GM18907 (cell line): Measurements from ENCODE around the gene CCZ1B.
"Not testable (repeated sequence)": the region's sequence is repeated elsewhere in the genome, so short reads cannot be mapped to it uniquely, and the experiment has no call there.

ENCODE experiments used
- ATAC-seq: cut with Tn5 transposase; IDR thresholded peaks from one replicate; pipeline ENCODE4 v1.9.1; 2021; ENCODE audit warnings: mild to moderate bottlenecking, moderate library complexity; ENCODE audit not compliant: unreplicated experiment

CCZ1B gene

DNA sequence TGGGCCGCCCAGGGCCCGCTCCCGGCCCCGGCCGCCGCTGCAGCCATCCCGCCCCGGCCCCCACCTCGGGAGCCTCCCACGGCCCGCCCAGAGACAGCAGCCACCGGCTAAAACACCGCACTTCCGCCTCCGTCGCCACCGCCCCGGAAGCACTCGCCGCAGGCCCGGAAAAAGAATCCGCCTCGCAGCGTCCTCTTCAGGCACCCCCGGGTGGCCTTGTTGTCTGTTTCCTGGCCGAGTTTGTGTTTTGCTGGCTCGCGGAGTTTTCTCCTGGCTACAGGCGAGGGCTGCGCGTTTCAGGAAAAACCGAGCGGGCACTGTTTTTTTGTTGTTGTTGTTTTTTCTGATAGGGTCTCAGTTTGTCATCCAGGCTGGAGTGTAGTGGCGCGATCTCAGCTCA is at the start of gene CCZ1B:
TSS of gene CCZ1B (minus strand) at position 125 of the 400 bp plus-strand sequence. CDS start at position 47, 78 bp downstream.
- peak; percentile 98 for ATAC-seq

DNA sequence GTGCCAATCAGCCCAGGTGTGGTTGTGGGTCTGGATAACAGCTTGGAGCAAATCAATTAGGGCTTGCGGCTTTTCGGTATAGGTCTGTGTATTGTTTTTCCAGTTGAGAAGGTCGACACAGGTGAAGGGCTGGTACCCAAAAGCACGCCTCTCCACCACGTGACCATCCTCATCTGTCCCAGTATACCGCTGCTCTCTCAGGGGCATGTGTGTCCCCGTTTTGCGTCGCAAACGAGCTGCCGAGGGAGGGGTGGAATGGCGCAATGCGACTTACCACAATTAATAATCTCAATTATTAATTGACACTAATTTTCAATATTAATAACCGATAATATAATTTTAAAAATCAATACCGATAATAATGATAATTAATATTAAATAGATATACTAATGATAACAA is 48.9 kb upstream of the CCZ1B start:
- ATAC-seq = not testable (repeated sequence)

DNA sequence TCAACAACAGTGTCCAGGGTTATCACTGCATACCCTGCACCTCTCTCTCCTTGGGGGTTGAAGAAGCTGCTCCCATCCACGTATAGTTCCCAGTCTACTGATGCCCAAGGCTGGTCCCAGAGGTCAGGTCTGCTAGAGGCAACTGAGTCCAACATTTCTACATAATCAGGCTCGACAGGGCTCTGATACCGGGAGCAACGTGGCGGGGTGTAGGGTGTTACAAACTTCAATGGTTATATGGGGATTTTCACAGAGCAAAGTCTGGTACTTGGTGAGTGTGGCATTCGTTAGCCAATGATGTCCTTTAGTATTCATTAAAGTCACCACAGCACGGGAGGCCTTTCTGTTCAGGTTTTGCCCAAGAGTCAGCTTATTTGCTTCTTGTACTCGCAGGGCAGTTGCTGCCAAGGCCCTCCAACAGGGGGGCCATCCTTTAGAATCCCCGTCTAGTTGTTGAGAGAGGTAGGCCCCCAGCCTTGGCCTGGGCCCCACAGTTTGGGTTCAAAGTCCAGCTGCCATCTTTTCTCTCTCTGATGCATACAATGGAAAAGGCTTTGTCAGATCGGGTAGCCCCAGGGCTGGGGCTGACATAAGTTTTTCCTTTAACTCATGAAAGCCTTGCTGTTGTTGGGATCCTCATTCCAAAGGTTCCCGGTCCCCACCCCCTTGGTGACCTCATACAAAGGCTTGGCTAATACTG is 46.3 kb upstream of the CCZ1B start:
- ATAC-seq = not testable (repeated sequence)

DNA sequence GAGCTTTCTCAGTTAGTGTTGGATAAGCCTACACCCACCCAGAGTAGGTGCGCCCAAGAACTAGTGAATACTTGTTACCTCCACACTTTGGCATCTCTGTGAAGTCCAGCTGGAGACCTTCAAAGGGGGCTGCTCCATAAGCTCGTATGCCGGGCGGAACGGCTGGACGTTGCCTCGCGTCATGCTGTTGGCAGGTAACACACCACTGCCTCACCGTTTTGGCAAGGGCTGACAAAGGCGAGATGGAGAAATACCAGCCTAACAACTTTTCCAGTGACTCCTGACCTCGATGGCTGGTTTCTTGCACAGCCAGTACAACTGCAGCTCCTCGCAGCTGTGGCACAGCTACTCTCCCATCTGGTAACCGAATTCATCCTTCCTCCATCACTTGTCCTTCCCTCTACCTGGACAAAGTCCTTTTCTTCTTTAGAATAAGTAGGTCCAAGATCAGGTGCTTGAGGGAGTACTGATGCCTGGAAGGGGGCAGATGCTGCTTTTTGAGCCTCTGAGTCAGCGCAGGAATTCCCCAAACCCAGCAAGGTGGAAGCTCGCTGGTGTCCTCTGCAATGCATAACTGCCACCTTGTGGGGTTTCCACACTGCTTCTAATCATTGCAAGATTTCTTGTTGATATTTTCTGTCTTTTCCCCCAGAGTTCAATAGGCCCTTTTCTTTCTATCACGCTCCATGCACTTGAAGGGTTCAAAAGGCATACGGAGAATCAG is 45.5 kb upstream of the CCZ1B start:
- not testable (repeated sequence) for ATAC-seq

DNA sequence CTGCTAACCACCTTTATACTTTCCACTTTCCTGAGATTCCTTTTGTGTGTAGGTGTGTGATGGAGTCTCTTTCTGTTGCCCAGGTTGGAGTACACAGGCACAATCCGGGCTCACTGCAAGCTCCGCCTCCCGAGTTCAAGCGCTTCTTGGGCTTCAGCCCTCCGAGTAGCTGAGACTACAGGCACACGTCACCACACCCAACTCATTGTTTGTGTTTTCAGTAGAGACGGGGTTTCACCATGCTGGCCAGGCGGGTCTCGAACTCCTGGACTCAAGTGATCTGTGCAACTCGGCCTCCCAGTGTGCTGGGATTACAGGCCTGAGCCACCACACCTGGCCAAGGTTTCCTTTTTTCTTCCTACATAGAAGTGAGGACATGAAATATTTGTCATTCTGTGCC is 38.7 kb upstream of the CCZ1B start:
- not testable (repeated sequence) for ATAC-seq

DNA sequence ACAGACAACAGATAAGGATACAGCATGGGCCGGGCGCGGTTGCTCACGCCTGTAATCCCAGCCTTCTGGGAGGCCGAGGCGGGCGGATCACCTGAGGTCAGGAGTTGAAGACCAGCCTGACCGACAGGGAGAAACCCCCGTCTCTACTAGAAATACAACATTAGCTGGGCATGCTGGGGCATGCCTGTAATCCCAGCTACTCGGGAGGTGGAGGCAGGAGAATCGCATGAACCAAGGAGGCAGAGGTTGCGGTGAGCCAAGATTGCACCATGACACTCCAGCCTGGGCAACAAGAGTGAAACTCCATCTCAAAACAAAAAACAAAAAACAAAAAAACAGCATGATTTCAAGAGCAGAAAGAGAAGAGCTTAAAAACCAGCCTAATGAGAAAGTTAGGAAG is 38.1 kb upstream of the CCZ1B start:
- ATAC-seq = not testable (repeated sequence)

DNA sequence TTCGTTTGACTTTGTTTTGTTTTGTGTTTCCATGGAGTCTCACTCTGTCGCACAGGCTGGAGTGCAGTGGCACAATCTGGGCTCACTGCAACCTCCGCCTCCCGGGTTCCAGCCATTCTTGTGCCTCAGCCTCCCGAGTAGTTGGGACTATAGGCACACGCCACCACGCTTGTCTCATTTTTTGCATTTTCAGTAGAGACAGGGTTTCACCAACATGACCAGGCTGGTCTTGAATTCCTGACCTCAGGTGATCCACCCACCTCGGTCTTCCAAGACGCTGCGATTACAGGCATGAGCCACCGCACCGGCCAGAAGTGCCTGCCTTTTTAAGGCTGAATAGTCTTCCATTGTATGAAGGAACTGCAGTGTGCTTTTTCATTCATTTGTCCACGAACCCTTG is 36.8 kb upstream of the CCZ1B start:
- not testable (repeated sequence) for ATAC-seq

DNA sequence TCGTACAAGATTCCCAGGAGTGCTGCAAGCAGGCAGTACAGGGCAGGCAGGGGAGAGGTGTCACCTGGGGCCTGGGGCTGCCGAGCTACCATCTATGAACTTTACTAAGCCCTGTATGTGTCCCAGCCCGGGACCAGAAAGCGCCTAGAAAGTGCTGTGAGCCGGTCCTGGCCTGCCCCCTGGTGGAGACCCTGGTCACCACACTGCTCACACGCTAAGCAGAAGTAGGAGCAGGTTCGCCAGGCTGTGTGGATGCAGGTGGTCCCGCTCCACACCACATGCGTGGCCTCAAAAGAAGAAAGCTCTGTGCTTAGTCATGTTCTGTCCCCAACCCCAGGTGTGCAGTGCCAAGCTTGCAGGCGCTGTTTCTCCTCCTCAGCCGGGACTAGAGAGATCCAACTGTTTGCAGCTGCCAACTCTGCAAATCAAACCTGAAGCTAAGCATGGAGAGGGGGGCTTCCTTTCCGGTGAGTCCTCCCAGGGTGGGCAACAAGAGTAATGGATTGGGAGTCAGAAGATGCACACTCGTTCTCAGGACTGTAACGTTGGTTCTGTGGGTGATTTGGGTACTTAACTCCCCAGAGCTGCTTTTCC is 31.7 kb upstream of the CCZ1B start:
- not testable (repeated sequence) for ATAC-seq

DNA sequence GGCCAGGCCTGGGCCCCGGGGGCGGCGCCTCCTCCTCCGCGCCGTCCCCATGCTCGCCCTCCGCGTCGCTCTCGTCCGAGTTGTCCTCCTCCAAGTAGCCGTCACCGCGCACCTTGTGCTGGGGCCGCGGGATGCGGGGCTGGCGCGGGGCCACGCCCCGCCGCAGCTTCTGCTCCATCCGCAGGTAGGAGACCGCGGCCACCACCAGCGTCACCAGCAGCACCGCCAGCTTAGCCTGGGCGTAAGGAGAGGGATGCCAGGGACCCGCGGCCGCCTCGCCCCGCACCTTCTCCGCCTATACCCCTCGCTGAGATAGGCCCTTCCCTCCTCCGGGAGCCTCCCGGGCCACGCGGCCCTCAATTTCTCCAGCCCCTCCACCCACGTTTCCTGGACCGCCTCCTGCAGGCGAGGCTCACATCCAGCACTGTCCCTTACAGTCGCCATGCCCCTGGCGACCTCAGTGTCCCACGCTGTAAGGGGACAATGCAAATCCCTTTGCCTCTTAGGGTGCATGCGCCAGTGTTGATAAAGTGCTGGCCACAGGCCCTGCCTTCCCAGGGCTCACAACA is 29.6 kb upstream of the CCZ1B start:
- not testable (repeated sequence) for ATAC-seq

DNA sequence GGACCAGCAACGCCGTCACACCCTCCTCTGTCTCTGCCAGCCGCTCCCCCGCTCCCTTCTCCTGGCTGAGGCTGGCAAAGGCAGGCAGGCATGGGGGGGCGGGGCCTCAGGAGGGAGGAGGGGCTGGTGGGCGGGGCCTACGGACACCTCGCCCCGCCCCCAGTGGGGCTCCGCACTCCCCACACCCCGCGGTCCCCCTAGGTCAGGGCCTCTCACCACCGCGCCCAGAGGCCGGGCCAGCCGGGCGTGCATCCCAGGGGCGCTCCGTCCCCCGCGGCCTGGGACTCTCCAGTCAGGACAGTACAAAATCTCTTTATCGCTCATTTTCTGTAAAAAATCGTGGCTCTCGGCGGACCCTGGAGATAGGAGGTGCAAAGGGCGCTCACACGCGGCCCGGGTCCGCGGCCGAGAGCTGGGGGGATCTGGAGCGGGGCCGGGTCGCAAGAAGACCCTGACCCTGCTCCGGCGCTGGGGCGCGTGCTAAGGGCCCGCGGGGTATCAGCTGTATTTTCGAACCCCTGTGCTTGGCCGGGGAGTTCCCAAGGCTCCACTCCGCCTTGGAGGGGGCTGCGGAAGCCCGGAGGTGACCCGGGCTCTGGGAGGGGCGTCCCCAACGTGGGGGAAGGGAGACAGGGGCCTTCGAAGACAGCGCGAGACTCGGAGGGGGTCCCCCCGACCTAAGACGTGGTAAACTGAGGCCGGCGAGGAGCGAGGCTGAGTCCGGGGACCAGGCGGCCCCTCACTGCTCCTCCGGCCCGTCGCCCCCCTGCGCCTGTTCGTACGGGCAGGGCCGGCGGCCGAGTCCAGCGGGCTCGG is 28.9 kb upstream of the CCZ1B start:
- ATAC-seq = not testable (repeated sequence)

DNA sequence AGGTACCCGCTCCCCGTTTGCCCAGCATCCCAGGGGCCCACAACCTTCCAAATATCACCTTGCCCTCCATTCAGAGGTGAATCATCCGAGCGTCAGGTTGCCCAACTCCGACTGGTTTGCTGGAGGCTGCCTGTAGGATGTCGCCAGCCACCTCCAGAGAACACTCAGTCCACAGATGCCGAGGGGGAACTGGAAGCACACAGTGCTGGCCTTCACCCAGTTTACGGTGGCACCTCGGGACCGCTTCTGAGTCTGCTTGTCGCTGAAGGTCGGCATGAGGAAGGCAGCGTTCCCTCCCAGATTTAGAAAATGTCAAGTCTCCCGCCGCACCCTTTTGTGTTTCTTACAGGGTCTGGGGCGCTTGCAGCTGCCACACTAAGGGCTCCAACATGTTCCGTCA is 27.6 kb upstream of the CCZ1B start:
- ATAC-seq = not testable (repeated sequence)

DNA sequence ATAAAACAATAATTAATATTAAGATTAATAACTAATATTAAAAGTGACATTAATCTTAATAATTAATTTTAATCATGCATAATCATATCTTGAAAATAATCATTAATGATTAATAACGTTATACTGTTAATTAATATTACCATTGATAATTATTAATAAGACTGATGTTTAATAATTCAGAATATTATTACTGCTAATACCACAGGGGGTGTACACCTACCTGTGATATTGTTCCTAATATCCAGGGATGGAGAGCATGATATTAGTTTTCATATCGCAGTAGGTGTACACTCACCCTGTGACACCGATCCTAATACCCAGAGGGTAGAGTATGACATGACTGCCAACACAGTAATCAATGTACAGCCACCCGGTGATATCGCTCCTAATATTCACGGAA is 23.1 kb upstream of the CCZ1B start:
- not testable (repeated sequence) for ATAC-seq

DNA sequence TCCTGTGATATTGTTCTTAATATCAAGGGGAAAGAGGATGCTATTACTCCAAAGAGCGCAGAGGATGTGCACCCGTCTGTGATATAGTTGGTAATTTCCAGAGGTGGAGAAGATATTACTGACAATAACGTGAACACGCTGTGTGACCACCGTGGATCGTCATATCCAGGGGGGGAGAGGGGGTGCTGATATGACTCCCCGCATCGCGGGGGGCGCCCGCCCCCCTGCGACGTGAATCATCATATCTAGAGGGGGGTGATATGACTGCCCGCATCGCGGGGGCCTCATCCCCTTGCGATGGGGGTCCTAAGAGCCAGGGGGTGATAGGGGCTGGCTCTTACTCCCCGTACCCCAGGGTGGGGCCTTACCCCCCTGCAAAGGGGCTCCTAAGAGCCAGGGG is 21.7 kb upstream of the CCZ1B start:
- not testable (repeated sequence) for ATAC-seq

DNA sequence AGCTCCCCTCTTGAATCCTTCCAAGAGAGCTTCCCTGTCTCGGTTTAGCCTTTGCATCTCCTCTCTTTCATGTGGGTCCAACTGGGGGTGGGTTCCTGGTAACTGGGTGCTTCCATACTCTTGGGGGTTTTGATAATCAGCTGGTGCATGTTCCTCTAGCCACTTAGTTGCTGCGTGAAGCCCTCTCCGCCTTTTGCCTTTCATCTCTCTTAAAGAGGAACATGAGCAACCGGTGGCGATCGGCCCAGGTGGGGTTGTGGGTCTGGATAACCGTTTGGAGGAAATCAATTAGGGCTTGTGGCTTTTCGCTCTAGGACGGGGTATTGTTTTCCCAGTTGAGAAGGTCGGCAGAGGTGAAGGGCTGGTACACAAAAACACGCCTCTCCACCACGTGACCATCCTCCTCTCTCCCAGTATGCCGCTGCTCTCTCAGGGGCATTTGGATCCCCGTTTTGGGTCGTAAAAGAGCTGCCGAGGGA is 19.9 kb upstream of the CCZ1B start:
- not testable (repeated sequence) for ATAC-seq

DNA sequence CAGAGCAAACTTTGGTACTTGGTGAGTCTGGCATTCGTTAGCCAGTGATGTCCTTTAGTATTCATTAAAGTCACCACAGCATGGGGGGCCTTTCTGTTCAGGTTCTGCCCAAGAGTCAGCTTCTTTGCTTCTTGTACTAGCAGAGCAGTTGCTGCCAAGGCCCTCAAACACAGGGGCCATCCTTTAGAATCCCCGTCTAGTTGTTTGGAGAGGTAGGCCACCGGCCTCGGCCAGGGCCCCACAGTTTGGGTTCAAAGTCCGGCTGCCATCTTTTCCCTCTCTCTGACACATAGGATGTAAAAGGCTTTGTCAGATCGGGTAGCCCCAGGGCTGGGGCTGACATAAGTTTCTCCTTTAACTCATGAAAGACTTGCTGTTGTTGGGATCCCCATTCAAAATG is 17.6 kb upstream of the CCZ1B start:
- not testable (repeated sequence) for ATAC-seq

DNA sequence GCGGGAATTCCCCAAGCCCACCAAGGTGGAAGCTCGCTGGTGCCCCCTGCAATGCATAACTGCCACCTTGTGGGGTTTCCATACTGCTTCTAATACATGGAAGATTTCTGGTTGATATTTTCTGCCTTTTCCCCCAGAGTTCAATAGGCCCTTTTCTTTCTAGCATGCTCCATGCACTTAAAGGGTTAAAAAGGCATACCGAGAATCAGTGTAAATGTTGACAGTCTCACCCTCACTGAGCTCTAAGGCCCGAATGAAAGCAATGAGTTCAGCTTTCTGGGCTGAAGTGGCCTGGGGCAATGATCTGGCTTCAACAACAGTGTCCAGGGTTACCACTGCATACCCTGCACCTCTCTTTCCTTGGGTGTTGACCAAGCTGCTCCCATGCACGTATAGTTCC is 17.0 kb upstream of the CCZ1B start:
- ATAC-seq = not testable (repeated sequence)

DNA sequence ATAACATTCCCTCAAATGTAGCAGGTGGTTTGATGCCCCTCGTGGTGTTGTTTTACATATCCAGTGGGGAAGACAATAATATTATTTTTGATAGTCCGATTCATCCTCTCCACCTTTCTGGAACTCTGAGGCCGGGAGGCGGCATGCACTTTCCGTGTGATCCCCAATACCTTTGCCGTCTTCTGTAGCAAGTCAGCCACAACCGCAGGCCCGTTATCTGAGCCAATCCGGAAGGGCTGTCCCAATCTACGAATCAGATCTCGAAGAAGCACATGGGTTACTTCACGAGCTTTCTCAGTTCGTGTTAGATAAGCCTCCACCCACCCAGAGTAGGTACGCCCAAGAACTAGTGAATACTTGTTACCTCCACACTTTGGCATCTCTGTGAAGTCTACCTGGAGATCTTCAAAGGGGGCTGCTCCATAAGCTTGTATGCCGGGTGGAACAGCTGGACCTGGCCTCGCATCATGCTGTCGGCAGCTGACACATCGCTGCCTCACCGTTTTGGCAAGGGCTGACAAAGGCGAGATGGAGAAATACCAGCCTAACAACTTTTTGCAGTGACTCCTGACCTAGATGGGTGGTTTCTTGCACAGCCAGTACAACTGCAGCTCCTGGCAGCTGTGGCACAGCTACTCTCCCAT is 16.3 kb upstream of the CCZ1B start:
- ATAC-seq = not testable (repeated sequence)

DNA sequence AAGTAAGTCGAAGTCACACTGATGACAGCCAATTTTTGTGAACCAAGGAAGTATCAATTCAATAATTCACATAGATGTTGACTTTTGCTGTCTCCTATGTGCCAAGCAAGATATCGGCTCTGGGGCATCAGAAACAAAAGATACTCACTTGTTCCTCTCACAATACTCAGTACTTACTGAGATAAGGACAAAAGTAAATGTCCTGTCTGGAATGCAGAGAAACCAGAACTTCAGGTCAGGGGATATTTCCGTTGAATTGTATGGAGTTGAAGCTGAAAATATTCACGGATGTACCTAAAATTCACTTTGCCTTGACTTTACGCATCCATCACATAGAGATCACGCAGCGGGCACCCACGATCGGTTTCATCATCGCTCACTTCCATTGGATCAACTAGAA is 11.0 kb upstream of the CCZ1B start:
- ATAC-seq = not testable (repeated sequence)

DNA sequence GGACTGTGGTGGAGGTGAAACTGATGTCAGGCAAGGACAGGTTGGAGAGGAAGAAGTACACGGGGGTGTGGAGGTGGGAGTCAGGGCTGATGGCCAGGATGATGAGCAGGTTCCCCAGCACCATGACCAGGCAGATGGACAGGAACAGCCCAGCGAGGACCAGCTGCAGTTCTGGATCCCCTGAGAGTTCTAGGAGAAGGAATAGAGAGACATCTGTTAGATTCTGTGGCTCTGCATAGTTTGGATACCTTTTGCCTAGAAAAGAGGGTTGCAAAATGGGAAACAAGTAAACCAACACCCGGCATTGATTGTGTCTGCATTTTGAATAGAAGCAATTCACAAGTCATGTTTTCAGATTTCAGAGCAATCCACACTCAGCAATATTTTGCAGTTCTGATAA is 9.4 kb upstream of the CCZ1B start:
- ATAC-seq = not testable (repeated sequence)

DNA sequence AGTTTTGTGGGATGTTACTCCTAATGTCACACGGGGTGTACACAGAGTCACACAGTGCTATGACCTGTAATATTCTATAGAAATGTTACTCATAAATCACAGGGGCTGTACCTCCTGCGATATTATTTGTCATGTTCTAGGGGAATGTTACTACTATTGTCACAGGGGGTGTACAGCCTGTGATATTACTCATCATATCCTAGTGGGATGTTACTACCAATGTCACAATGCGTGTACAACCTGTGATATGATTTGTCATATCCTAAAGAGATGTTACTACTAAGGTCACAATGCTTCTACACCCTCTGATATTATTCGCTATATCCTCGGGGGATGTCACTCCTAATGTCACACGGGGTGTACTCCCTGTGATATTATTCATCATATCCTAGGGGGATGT is 7.6 kb upstream of the CCZ1B start:
- ATAC-seq = no peak
